Trophoblast cell (in vitro differentiated cells and primary cell): ENCODE data around the gene ICA1.

ENCODE experiments used
- DNase-seq, 2 donors: peaks; one replicate each; pipeline ENCODE4 v3.0.0-alpha.2; 2016
- H2AFZ ChIP-seq: 2 replicates; pipeline ENCODE4 v1.6.1; 2013; ENCODE audit warnings: low read length, moderate library complexity, mild to moderate bottlenecking; ENCODE audit not compliant: insufficient read depth, poor library complexity
- H2AK5ac ChIP-seq: 2 replicates; pipeline ENCODE4 v1.6.1; 2013; ENCODE audit warnings: mild to moderate bottlenecking, low read length
- H2BK120ac ChIP-seq: 2 replicates; pipeline ENCODE4 v1.6.1; 2013; ENCODE audit warnings: low read length, mild to moderate bottlenecking, moderate library complexity; ENCODE audit not compliant: insufficient read depth, poor library complexity
- H2BK12ac ChIP-seq: 2 replicates; pipeline ENCODE4 v1.6.1; 2013; ENCODE audit warnings: mild to moderate bottlenecking, low read length, moderate library complexity
- H2BK5ac ChIP-seq: 2 replicates; pipeline ENCODE4 v1.6.1; 2013; ENCODE audit warnings: low read length, low read depth, moderate library complexity, mild to moderate bottlenecking; ENCODE audit not compliant: poor library complexity
- H3K14ac ChIP-seq: 2 replicates; pipeline ENCODE4 v1.6.1; 2013; ENCODE audit warnings: mild to moderate bottlenecking, low read length
- H3K18ac ChIP-seq: 2 replicates; pipeline ENCODE4 v1.6.1; 2013; ENCODE audit warnings: mild to moderate bottlenecking, low read length
- H3K23ac ChIP-seq: 2 replicates; pipeline ENCODE4 v1.6.1; 2013; ENCODE audit warnings: low read length
- H3K27ac ChIP-seq: 2 replicates; pipeline ENCODE4 v1.5.1; 2013; ENCODE audit warnings: low read depth, mild to moderate bottlenecking, inconsistent platforms, low read length, moderate library complexity
- H3K27me3 ChIP-seq: 2 replicates; pipeline ENCODE4 v1.6.1; 2013; ENCODE audit warnings: inconsistent platforms, mild to moderate bottlenecking, low read length, moderate library complexity; ENCODE audit not compliant: insufficient read depth
- H3K36me3 ChIP-seq, 2 experiments: 1 replicate in 1 of 2; 2 replicates in 1 of 2; pipeline ENCODE4 v1.6.1; 2013; ENCODE audit warnings: low read length in 2 of 2, mild to moderate bottlenecking in 2 of 2, moderate library complexity in 1 of 2; ENCODE audit not compliant: insufficient read depth in 2 of 2, control insufficient read depth in 1 of 2
- H3K4ac ChIP-seq: 2 replicates; pipeline ENCODE4 v1.6.1; 2013; ENCODE audit warnings: low read depth, mild to moderate bottlenecking, low read length, moderate library complexity
- H3K4me1 ChIP-seq, 2 experiments: 1 replicate in 1 of 2; 2 replicates in 1 of 2; pipeline ENCODE4 v1.6.1; 2013; ENCODE audit warnings: low read length in 2 of 2, mild to moderate bottlenecking in 2 of 2, moderate library complexity in 1 of 2; ENCODE audit not compliant: insufficient read depth in 2 of 2, control insufficient read depth in 1 of 2
- H3K4me2 ChIP-seq: 2 replicates; pipeline ENCODE4 v1.6.1; 2013; ENCODE audit warnings: inconsistent platforms, mild to moderate bottlenecking, low read length, moderate library complexity
- H3K4me3 ChIP-seq: 2 replicates; pipeline ENCODE4 v1.5.1; 2013; ENCODE audit warnings: mild to moderate bottlenecking, low read depth, low read length, inconsistent platforms
- H3K79me1 ChIP-seq: one replicate; pipeline ENCODE4 v1.6.1; 2013; ENCODE audit warnings: low read length
- H3K79me2 ChIP-seq: 2 replicates; pipeline ENCODE4 v1.6.1; 2013; ENCODE audit warnings: low read length, mild to moderate bottlenecking; ENCODE audit not compliant: control insufficient read depth, insufficient read depth, poor library complexity
- H3K9ac ChIP-seq: 2 replicates; pipeline ENCODE4 v1.6.1; 2013; ENCODE audit warnings: mild to moderate bottlenecking, low read length
- H3K9me3 ChIP-seq: 2 replicates; pipeline ENCODE4 v1.6.1; 2013; ENCODE audit warnings: low read depth, mild to moderate bottlenecking, control low read depth, inconsistent platforms, low read length; ENCODE audit not compliant: insufficient read depth
- H4K12ac ChIP-seq: 2 replicates; pipeline ENCODE4 v1.6.1; 2013; ENCODE audit warnings: low read depth, mild to moderate bottlenecking, low read length, moderate library complexity
- H4K8ac ChIP-seq: 2 replicates; pipeline ENCODE4 v1.6.1; 2013; ENCODE audit warnings: low read depth, mild to moderate bottlenecking, low read length, moderate library complexity
- H4K91ac ChIP-seq: one replicate; pipeline ENCODE4 v1.6.1; 2013; ENCODE audit warnings: low read depth, mild to moderate bottlenecking, low read length, moderate library complexity
- WGBS: extraction: QIAGEN DNeasy Blood & Tissue Kit; methylation state at CpG from one replicate; pipeline ENCODE4 v1.1.7; 2013; ENCODE audit warnings: missing lambda C conversion rate; ENCODE audit not compliant: insufficient read length, insufficient coverage; ENCODE audit errors: extremely low coverage; 5-methylcytosine and 5-hydroxymethylcytosine counted together

ICA1 gene

DNA sequence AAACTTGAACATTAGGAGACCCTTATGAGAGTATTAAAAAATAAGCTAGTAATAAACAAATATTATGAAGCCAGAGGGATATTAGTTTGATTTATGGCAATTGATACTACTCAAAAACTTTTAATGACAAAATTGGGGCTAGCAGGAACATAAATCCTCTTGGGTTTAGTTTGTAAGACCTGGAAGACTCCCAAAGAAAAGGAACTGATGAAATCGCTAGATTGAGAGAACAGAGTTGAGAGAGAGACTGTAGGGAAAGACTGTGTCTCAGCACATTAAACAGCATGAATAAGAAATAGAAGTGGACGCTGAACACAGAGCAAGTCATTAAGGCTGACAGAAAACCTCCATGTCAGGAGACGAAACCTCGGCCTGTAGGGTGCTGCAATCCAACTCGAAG is 56.4 kb downstream of the ICA1 start:
- Histone ChIP-seq H3K9ac (no peak overlapping the region), H3K79me2 (no peaks in the 10 kb centered on the region), H4K91ac (no peak overlapping the region), H3K14ac (no peak overlapping the region), H2AFZ (no peak overlapping the region), H3K18ac (no peak overlapping the region), H3K36me3 (no peaks in the 10 kb centered on the region), H3K23ac (no peak overlapping the region), H3K79me1 (no peaks in the 10 kb centered on the region), H3K4me2 (no peak overlapping the region), H3K27ac (no peak overlapping the region), H4K12ac (no peak overlapping the region), H3K4me1 (peaks cover 0 to 2% of the 10 kb centered on the region in 2 experiments), H2AK5ac (no peak overlapping the region), H3K9me3 (no peaks in the 10 kb centered on the region), H3K4ac (no peak overlapping the region), H2BK5ac (no peak overlapping the region), H2BK12ac (no peak overlapping the region), H2BK120ac (peak overlapping the region; percentile 33), H3K27me3 (no peaks in the 10 kb centered on the region), H3K4me3 (no peak overlapping the region), H4K8ac (peak overlapping the region; percentile 28)
- DNase-seq, result no peak
- WGBS, result no CpG with 5 or more reads among the region's 5 CpGs

DNA sequence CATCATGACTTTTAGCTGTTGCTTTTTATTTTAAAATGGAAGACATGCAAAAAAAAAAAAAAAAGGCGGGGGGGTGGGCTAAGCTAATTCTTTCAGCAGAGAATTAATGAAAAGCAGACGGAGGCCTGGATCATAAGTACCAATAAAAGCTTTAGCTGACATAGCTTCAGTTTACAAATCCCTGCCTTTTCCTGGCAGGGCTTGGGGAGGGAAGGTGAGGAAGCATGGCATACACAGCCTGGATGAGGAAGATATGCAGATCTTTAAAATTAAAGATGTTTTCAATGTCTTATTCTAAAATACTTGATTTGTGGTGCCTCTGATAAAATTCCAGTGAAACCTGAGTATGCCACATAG is 57.0 kb downstream of the ICA1 start:
- H3K4me3 ChIP-seq, result no peak overlapping the region
- WGBS, result no CpG with 5 or more reads among the region's 2 CpGs
- H4K91ac ChIP-seq, result no peak overlapping the region
- no peaks in the 10 kb centered on the region for H3K27me3 ChIP-seq
- no peak overlapping the region for H3K18ac ChIP-seq
- H3K4me2 ChIP-seq, result no peak overlapping the region
- no peak overlapping the region for H4K12ac ChIP-seq
- no peak overlapping the region for H3K27ac ChIP-seq
- H4K8ac ChIP-seq, result no peak overlapping the region
- no peak overlapping the region for H3K9ac ChIP-seq
- no peak overlapping the region for H3K4ac ChIP-seq
- H3K36me3 ChIP-seq, result no peaks in the 10 kb centered on the region
- no peaks in the 10 kb centered on the region for H3K9me3 ChIP-seq
- H2AK5ac ChIP-seq, result no peak overlapping the region
- no peak overlapping the region for H2AFZ ChIP-seq
- no peaks in the 10 kb centered on the region for H3K79me2 ChIP-seq
- no peaks in the 10 kb centered on the region for H3K79me1 ChIP-seq
- H3K14ac ChIP-seq, result no peak overlapping the region
- H2BK12ac ChIP-seq, result no peak overlapping the region
- H2BK120ac ChIP-seq, result no peak overlapping the region
- no peak for DNase-seq
- H2BK5ac ChIP-seq, result no peak overlapping the region
- H3K23ac ChIP-seq, result no peak overlapping the region
- H3K4me1 ChIP-seq, result peaks cover 0 to 2% of the 10 kb centered on the region in 2 experiments

DNA sequence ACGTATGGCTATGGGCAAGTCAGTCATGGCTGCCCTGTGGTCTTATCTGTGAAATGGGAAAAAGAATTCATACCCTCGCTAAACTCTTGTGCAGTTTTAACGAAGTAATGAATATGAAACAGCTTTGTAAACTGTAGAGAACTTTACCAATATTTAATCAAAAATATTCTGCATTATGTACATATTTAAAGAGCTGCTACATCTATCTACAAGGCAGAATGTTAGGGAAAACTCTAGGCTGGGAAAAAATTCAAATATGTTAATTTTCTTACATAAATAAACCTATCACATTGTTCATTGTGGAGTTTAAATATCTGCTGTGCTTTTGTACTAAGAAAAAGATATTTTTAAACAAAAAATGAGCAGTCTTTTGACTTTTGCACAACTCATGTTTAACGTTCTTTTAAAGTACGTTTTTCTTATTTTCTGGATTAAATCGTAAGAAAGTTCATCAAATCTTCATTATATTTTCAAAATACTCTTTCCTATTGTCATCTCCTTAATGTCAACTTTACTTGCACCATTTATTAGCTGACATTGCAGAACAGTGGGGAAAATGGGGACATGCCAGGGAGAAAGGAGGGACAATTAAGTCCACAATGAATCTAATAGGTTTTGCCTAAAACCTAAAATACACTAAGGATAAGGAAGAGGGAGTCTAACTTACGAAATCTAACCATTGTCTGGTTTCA is 57.5 kb downstream of the ICA1 start:
- no peak overlapping the region for H3K4me2 ChIP-seq
- no peak overlapping the region for H3K23ac ChIP-seq
- no peak overlapping the region for H4K8ac ChIP-seq
- no peaks in the 10 kb centered on the region for H3K79me2 ChIP-seq
- no peak overlapping the region for H3K4me3 ChIP-seq
- DNase-seq, result no peak
- no peak overlapping the region for H2BK12ac ChIP-seq
- no peak overlapping the region for H2BK5ac ChIP-seq
- H3K27ac ChIP-seq, result no peak overlapping the region
- H3K4me1 ChIP-seq, result peaks cover 0 to 2% of the 10 kb centered on the region in 2 experiments
- no peak overlapping the region for H2BK120ac ChIP-seq
- H4K91ac ChIP-seq, result no peak overlapping the region
- H4K12ac ChIP-seq, result no peak overlapping the region
- no CpG with 5 or more reads among the region's 7 CpGs for WGBS
- H2AFZ ChIP-seq, result no peak overlapping the region
- H3K9ac ChIP-seq, result no peak overlapping the region
- H3K79me1 ChIP-seq, result no peaks in the 10 kb centered on the region
- H3K36me3 ChIP-seq, result no peaks in the 10 kb centered on the region
- no peak overlapping the region for H3K14ac ChIP-seq
- H3K18ac ChIP-seq, result no peak overlapping the region
- H3K27me3 ChIP-seq, result no peaks in the 10 kb centered on the region
- no peaks in the 10 kb centered on the region for H3K9me3 ChIP-seq
- no peak overlapping the region for H3K4ac ChIP-seq
- H2AK5ac ChIP-seq, result no peak overlapping the region

DNA sequence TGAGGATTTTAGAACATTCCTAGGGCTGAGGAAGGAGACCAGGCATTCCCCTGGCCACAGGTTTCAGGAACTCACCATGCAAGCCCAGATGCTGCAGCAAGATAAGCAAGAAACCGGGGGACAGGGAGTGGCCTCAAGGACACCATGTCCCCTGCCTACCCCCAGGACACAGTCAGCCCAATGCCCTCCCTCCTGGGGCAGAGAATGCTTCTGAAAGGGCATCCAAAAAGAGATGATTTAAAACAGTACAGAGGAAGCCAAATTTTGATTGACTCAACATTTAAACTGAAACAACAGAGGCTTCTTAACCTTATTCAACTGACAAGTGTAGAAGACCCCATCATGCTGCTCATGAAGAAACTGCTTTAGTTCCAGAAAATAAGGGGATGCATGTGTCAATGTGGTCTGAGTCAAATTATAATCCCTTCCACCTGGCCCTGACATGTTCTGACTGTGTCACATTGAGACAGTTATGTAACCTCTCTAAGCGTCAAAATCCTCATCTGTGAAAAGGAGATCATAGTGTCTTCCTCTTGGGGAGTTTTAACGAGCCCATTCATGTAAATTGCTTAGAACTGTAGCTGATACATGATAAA is 60.0 kb downstream of the ICA1 start:
- Histone ChIP-seq H3K4me1 (no peaks in the 10 kb centered on the region), H4K91ac (no peak overlapping the region), H3K9ac (no peak overlapping the region), H4K12ac (no peak overlapping the region), H2AK5ac (no peak overlapping the region), H2BK12ac (no peak overlapping the region), H2AFZ (no peak overlapping the region), H2BK5ac (no peak overlapping the region), H3K18ac (no peak overlapping the region), H3K27me3 (no peaks in the 10 kb centered on the region), H3K79me1 (no peaks in the 10 kb centered on the region), H3K4me3 (no peak overlapping the region), H3K4me2 (no peak overlapping the region), H3K27ac (no peak overlapping the region), H4K8ac (no peak overlapping the region), H3K36me3 (no peaks in the 10 kb centered on the region), H2BK120ac (no peak overlapping the region), H3K4ac (no peak overlapping the region), H3K14ac (no peak overlapping the region), H3K23ac (no peak overlapping the region), H3K79me2 (no peaks in the 10 kb centered on the region), H3K9me3 (no peaks in the 10 kb centered on the region)
- DNase-seq, result no peak
- WGBS, result no CpG with 5 or more reads among the region's 3 CpGs
